Gastroesophageal sphincter (tissue), 4 donors: ENCODE results near the gene MRPL55. TPM values are rescaled to one million over a fixed set of nuclear protein-coding genes. Genes with fewer than 3 reads are reported as not detected.

Experiments
- ATAC-seq: fragments of 150-250 bp; one replicate; pipeline ENCODE4 v1.9.1; 2016; ENCODE audit warnings: mild to moderate bottlenecking, moderate library complexity
- H3K27ac ChIP-seq, 4 donors: fragments of 200-600 bp; sonication (generic) in 3 of 4; 1 replicate in 3 of 4; 2 replicates in 1 of 4; pipeline ENCODE4 v1.5.1; 2016 to 2019
- H3K27me3 ChIP-seq: fragments of 200-600 bp; sonication (generic); one replicate; pipeline ENCODE4 v1.5.1; 2019
- H3K36me3 ChIP-seq, 2 donors: fragments of 200-600 bp; sonication (generic); one replicate each; pipeline ENCODE4 v1.5.1; 2019; ENCODE audit warnings: control low read depth in 1 of 2
- H3K4me1 ChIP-seq, 3 donors: fragments of 200-600 bp; sonication (generic); 1 replicate in 2 of 3; 2 replicates in 1 of 3; pipeline ENCODE4 v1.5.1; 2016 to 2019; ENCODE audit warnings: control low read depth in 2 of 3
- H3K4me3 ChIP-seq, 2 donors: fragments of 200-600 bp; sonication (generic); one replicate each; pipeline ENCODE4 v1.5.1; 2019; ENCODE audit warnings: mild to moderate bottlenecking in 1 of 2, moderate library complexity in 1 of 2
- H3K9me3 ChIP-seq, 3 donors: fragments of 200-600 bp; sonication (generic); one replicate each; pipeline ENCODE4 v1.5.1; 2017 to 2019; ENCODE audit warnings: control low read depth in 2 of 3
- CTCF ChIP-seq, 4 experiments: fragments of 200-600 bp in 2 of 4; fragments of 450-650 bp in 2 of 4; sonication (generic) in 1 of 4; IDR thresholded peaks; one replicate each; pipeline ENCODE4 v1.5.1; 2017 to 2019; ENCODE audit warnings: antibody characterized with exemption in 4 of 4, mild to moderate bottlenecking in 2 of 4, moderate library complexity in 2 of 4
- EP300 ChIP-seq: sonication (generic); formaldehyde crosslinking; IDR thresholded peaks from one replicate; pipeline ENCODE4 v1.6.1; 2017; ENCODE audit warnings: antibody characterized with exemption, mild to moderate bottlenecking
- POLR2A ChIP-seq, 2 donors: fragments of 450-650 bp; IDR thresholded peaks; one replicate each; pipeline ENCODE4 v1.6.1; 2017; ENCODE audit warnings: antibody characterized with exemption in 2 of 2, mild to moderate bottlenecking in 2 of 2, moderate library complexity in 1 of 2
- POLR2AphosphoS5 ChIP-seq: sonication (generic); formaldehyde crosslinking; IDR thresholded peaks from one replicate; pipeline ENCODE4 v1.6.1; 2017; ENCODE audit warnings: antibody characterized with exemption
- WGBS, 2 donors: methylation state at CpG; one replicate each; pipeline ENCODE4 v1.1.5; 2018; ENCODE audit warnings: low coverage in 1 of 2; 5-methylcytosine and 5-hydroxymethylcytosine counted together
- total RNA-seq, 4 donors: library from RNA; depleted of rRNA; stranded (reverse); fragments of >200 nt; gene quantifications; one replicate each; pipeline ENCODE4 v1.1.0, GENCODE V29; 2016

The MRPL55 gene
- total RNA-seq, 4 donors from 2014 or later = 50.2 to 394 (median 81.5) TPM

DNA sequence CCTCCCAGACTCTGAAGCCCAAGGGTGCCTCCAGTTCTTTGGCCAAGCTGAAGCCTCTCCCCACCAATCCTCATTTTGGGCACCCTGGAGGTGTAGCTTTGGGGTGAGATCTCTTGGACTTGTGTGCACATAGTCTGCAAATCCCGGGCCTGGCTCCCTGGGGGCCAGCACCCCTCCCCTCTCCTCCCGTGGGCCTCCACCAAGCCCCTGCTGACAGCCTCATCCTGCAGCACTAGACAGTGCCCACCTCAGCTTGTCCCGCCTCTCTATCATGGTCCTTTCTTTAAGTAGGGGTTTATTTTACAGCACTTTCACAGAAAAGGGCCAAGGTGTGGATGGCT, 43.8 kb upstream of the MRPL55 start:
- H3K4me1 ChIP-seq = peaks cover 6 to 71% (median 45%) of the 10 kb centered on the region in 3 donors

GRCh38 chr1:228152097-228152917, 43.2 kb upstream of the MRPL55 start:
- 77 to 81% methylated on average over 3 of the region's 19 CpGs for WGBS, 2 donors
- TF ChIP-seq POLR2A (IDR thresholded peaks at IDR 0.05) (no peak), EP300 (no peak), CTCF (IDR thresholded peaks at IDR 0.05) (no peak), POLR2AphosphoS5 (no peak)
- ATAC-seq = no peak
- peaks cover 0 to 19% of the 10 kb centered on the region in 2 donors for H3K36me3 ChIP-seq
- H3K4me3 ChIP-seq = no peak overlapping the region
- peak overlapping the region in 3 of 4 donors; percentile 88 to 98 (median 91) for H3K27ac ChIP-seq
- no peaks in the 10 kb centered on the region for H3K27me3 ChIP-seq
- no peaks in the 10 kb centered on the region for H3K9me3 ChIP-seq
- H3K4me1 ChIP-seq = peaks cover 6 to 77% (median 45%) of the 10 kb centered on the region in 3 donors

More for the DNA sequence above, 43.8 kb upstream of the MRPL55 start:
- Histone ChIP-seq H3K36me3 (peaks cover 0 to 13% of the 10 kb centered on the region in 2 donors), H3K27ac (peak overlapping the region in 2 of 4 donors; percentile 22 to 88), H3K4me3 (no peak overlapping the region), H3K9me3 (no peaks in the 10 kb centered on the region), H3K27me3 (no peaks in the 10 kb centered on the region)
- ATAC-seq = no peak
- TF ChIP-seq POLR2AphosphoS5 (no peak), POLR2A (IDR thresholded peaks at IDR 0.05) (no peak), EP300 (no peak), CTCF (IDR thresholded peaks at IDR 0.05) (no peak)
- 45% methylated on average over 3 of the region's 3 CpGs; no CpG with 5 or more reads in 1 of the 2 donors for WGBS, 2 donors

- Histone ChIP-seq H3K27ac (peak overlapping the region; percentile 77 to 98 (median 90)), H3K4me3 (peak overlapping the region in 1 of 2 donors; percentile 52), H3K27me3 (no peaks in the 10 kb centered on the region), H3K9me3 (no peaks in the 10 kb centered on the region), H3K36me3 (peaks cover 0 to 28% of the 10 kb centered on the region in 2 donors), H3K4me1 (peaks cover 6 to 81% (median 45%) of the 10 kb centered on the region in 3 donors)
- WGBS, 2 donors = 45% methylated on average over 4 of the region's 12 CpGs; no CpG with 5 or more reads in 1 of the 2 donors
- ATAC-seq = peak; percentile 2
- TF ChIP-seq CTCF (IDR thresholded peaks at IDR 0.05) (no peak), EP300 (no peak), POLR2A (IDR thresholded peaks at IDR 0.05) (no peak), POLR2AphosphoS5 (no peak)
Measured at GRCh38 chr1:228151180-228151925, 42.3 kb upstream of the MRPL55 start.

DNA sequence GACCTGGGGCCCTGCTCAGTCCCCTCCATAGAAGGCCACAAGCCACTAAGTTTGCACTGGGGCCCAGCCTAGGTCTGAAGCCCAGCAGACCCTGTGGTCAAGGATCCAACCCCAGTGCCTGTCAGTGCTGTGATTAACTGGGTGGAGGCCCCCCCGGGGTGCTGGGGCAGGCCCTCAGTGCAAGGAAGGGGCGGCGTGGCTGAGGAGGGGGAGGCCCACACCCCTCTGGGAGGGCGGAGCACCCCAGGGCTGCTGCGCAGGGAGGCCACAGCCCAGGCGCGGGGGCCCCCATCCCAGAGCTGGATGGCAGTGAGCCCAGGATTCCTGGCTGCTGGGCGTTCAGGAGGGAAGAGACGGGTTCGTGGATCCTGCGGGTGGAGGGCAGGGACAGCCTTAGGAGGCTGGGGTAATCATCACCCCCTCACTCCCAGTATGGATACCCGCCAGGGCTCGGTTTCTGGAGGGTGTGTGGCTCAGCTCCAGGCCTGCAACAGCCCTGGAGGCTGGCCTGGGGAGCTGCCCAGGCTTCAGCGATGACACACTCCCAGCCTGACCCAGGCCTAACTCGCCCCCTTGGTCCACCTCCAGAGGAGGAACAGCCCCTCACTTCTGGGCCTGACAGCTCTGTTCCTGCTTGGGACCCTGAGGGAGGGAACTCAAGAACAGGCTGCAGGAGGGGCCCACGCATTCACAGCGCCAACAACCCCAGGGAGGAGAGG, 41.5 kb upstream of the MRPL55 start:
- peak; percentile 76 for ATAC-seq
- Histone ChIP-seq H3K27ac (peak overlapping the region; percentile 77 to 98 (median 90)), H3K27me3 (no peaks in the 10 kb centered on the region), H3K4me1 (peaks cover 6 to 81% (median 45%) of the 10 kb centered on the region in 3 donors), H3K36me3 (peaks cover 0 to 36% of the 10 kb centered on the region in 2 donors), H3K9me3 (no peaks in the 10 kb centered on the region), H3K4me3 (peak overlapping the region; percentile 26 to 52)
- TF ChIP-seq EP300 (no peak), POLR2AphosphoS5 (no peak), CTCF (IDR thresholded peaks at IDR 0.05) (no peak), POLR2A (IDR thresholded peaks at IDR 0.05) (no peak)
- no CpG with 5 or more reads among the region's 17 CpGs for WGBS, 2 donors
